OCI-LY7 (cell line): ENCODE measurements around the gene DDR1. TPM values are rescaled to one million over a fixed set of nuclear protein-coding genes. Genes with fewer than 3 reads are reported as not detected.

Experiments
- BruUV-seq: library from RNA; stranded (reverse); fragments of 400-500 nt; replicated peaks from 2 replicates; lab custom pipeline; 2021; lab: Mats Ljungman, UMichigan
- CTCF ChIA-PET: fragments of 300-600 bp; sonication (Branson Sonifier 250); formaldehyde crosslinking; loops from one replicate; lab custom pipeline; 2022; ENCODE audit warnings: antibody characterized with exemption; ENCODE audit not compliant: unreplicated experiment; lab: Charles Lee
- POLR2A ChIA-PET: fragments of 300-600 bp; sonication (Branson Sonifier 250); formaldehyde crosslinking; loops from one replicate; lab custom pipeline; 2022; ENCODE audit warnings: antibody characterized with exemption; lab: Charles Lee
- DNase-seq: peaks from one replicate; pipeline ENCODE4 v3.0.0-alpha.2; 2015; ENCODE audit warnings: low spot score
- H2AFZ ChIP-seq: fragments of 200-600 bp; sonication (generic), shearing (Covaris generic); 2 replicates; pipeline ENCODE4 v1.6.1; 2014; ENCODE audit warnings: mild to moderate bottlenecking, antibody characterized with exemption, low read length, moderate library complexity
- H3K27ac ChIP-seq: fragments of 200-600 bp; sonication (generic); 2 replicates; pipeline ENCODE4 v1.5.1; 2014; ENCODE audit warnings: mixed run types, low read depth, mild to moderate bottlenecking, moderate library complexity, low read length, inconsistent platforms; ENCODE audit not compliant: poor library complexity, severe bottlenecking
- H3K36me3 ChIP-seq: fragments of 200-600 bp; sonication (generic); 2 replicates; pipeline ENCODE4 v1.6.1; 2014; ENCODE audit warnings: mild to moderate bottlenecking, antibody characterized with exemption, low read length, moderate library complexity, mixed read lengths; ENCODE audit not compliant: insufficient read depth
- H3K4me1 ChIP-seq: fragments of 200-600 bp; sonication (generic); 2 replicates; pipeline ENCODE4 v1.5.1; 2014; ENCODE audit warnings: mild to moderate bottlenecking, low read length; ENCODE audit not compliant: insufficient read depth, poor library complexity, severe bottlenecking
- H3K4me2 ChIP-seq: fragments of 200-600 bp; sonication (generic); 2 replicates; pipeline ENCODE4 v1.6.1; 2014; ENCODE audit warnings: mild to moderate bottlenecking, low read length
- H3K4me3 ChIP-seq: fragments of 200-600 bp; sonication (generic); 2 replicates; pipeline ENCODE4 v1.5.1; 2014; ENCODE audit warnings: mild to moderate bottlenecking, low read depth, low read length; ENCODE audit not compliant: poor library complexity, severe bottlenecking
- H3K79me2 ChIP-seq: fragments of 200-600 bp; sonication (generic); 2 replicates; pipeline ENCODE4 v1.6.1; 2016; ENCODE audit warnings: low read depth, mild to moderate bottlenecking, low read length, moderate library complexity, mixed read lengths; ENCODE audit not compliant: insufficient read depth
- H3K9me2 ChIP-seq: fragments of 200-600 bp; sonication (generic); 2 replicates; pipeline ENCODE4 v1.6.1; 2016; ENCODE audit warnings: mild to moderate bottlenecking, low read length, mixed read lengths; ENCODE audit not compliant: insufficient read depth
- H3K9me3 ChIP-seq: fragments of 200-600 bp; sonication (generic); 2 replicates; pipeline ENCODE4 v1.6.1; 2014; ENCODE audit warnings: mild to moderate bottlenecking, mixed run types, low read length, mixed read lengths
- H4K20me1 ChIP-seq: fragments of 200-600 bp; sonication (generic); 2 replicates; pipeline ENCODE4 v1.6.1; 2014; ENCODE audit warnings: mild to moderate bottlenecking, antibody characterized with exemption, low read length, moderate library complexity, mixed read lengths; ENCODE audit not compliant: insufficient read depth
- CTCF ChIP-seq: fragments of 200-600 bp; sonication (generic); conservative IDR thresholded peaks from 2 replicates; pipeline ENCODE4 v1.5.1; 2014; ENCODE audit warnings: mild to moderate bottlenecking, antibody characterized with exemption, low read length, moderate library complexity, mixed read lengths
- EZH2phosphoT487 ChIP-seq: fragments of 200-600 bp; sonication (generic); IDR thresholded peaks from 2 replicates; pipeline ENCODE4 v1.6.1; 2018; ENCODE audit warnings: low read depth, borderline replicate concordance, mild to moderate bottlenecking, mixed run types, antibody characterized with exemption, low read length, moderate library complexity, mixed read lengths
- intact Hi-C: fragments of 100-400 bp; cut with micrococcal nuclease; formaldehyde crosslinking; loops from one replicate; pipeline ENCODE4 v1.10.0; 2022; ENCODE audit not compliant: unreplicated experiment
- total RNA-seq, 2 experiments: library from RNA; depleted of rRNA in 1 of 2; stranded (reverse); fragments of >200 nt in 1 of 2; shearing (Covaris generic) in 1 of 2; gene quantifications; 2 replicates each; pipeline ENCODE4 v1.2.3, GENCODE V29; 2014 to 2022

The DDR1 gene
- total RNA-seq, 2 experiments from 2014 or later = 14.0 to 30.3 TPM

GRCh38 chr6:30893001-30893591 is 8.8 kb downstream of the DDR1 start:
- H3K9me3 ChIP-seq = no peaks in the 10 kb centered on the region
- no peaks in the 10 kb centered on the region for H3K4me1 ChIP-seq
- H4K20me1 ChIP-seq = no peaks in the 10 kb centered on the region
- no peak for DNase-seq
- CTCF ChIA-PET = no interaction called here
- H3K9me2 ChIP-seq = no peaks in the 10 kb centered on the region
- H3K4me3 ChIP-seq = no peak overlapping the region
- TF ChIP-seq EZH2phosphoT487 = no peak
- peak; percentile 38 for TF ChIP-seq CTCF
- POLR2A ChIA-PET = no interaction called here
- no peak overlapping the region for H3K4me2 ChIP-seq
- H3K79me2 ChIP-seq = no peaks in the 10 kb centered on the region
- no peak overlapping the region for H2AFZ ChIP-seq
- intact Hi-C loops = no loop called here
- no TSS peak for BruUV-seq
- H3K27ac ChIP-seq = no peak overlapping the region
- H3K36me3 ChIP-seq = peaks cover 9% of the 10 kb centered on the region; the same call in 1 of the 2 replicates

- Histone ChIP-seq H4K20me1 (no peaks in the 10 kb centered on the region), H2AFZ (no peak overlapping the region), H3K9me2 (no peaks in the 10 kb centered on the region), H3K36me3 (peaks cover 9% of the 10 kb centered on the region; the same call in 1 of the 2 replicates), H3K9me3 (no peaks in the 10 kb centered on the region), H3K4me2 (no peak overlapping the region), H3K4me1 (no peaks in the 10 kb centered on the region), H3K4me3 (no peak overlapping the region), H3K27ac (no peak overlapping the region), H3K79me2 (no peaks in the 10 kb centered on the region)
- BruUV-seq = no TSS peak
- ChIA-PET CTCF (no interaction called here), POLR2A (no interaction called here)
- no peak for DNase-seq
- TF ChIP-seq CTCF = no peak
- TF ChIP-seq EZH2phosphoT487 = no peak
- intact Hi-C loops = no loop called here
Observed at GRCh38 chr6:30893666-30894065, 9.3 kb downstream of the DDR1 start.

- H3K9me3 ChIP-seq = no peaks in the 10 kb centered on the region
- POLR2A ChIA-PET = no interaction called here
- H3K4me3 ChIP-seq = no peak overlapping the region
- no peaks in the 10 kb centered on the region for H4K20me1 ChIP-seq
- H3K4me2 ChIP-seq = no peak overlapping the region
- no peaks in the 10 kb centered on the region for H3K9me2 ChIP-seq
- TF ChIP-seq CTCF = no peak
- no peak for TF ChIP-seq EZH2phosphoT487
- H3K79me2 ChIP-seq = no peaks in the 10 kb centered on the region
- H3K36me3 ChIP-seq = peaks cover 13% of the 10 kb centered on the region; the same call in 1 of the 2 replicates
- DNase-seq = no peak
- BruUV-seq = no TSS peak
- CTCF ChIA-PET = no interaction called here
- no peaks in the 10 kb centered on the region for H3K4me1 ChIP-seq
- no peak overlapping the region for H2AFZ ChIP-seq
- intact Hi-C loops = no loop called here
- H3K27ac ChIP-seq = no peak overlapping the region
Observed at GRCh38 chr6:30894381-30894780, 10.1 kb downstream of the DDR1 start.
